Fibroblast of mammary gland (primary cell): ENCODE data around the gene TOMM34.

Source experiments
- DNase-seq: peaks from one replicate; pipeline ENCODE4 v3.0.0-alpha.2; 2010; ENCODE audit warnings: low read depth
- H3K4me3 ChIP-seq: 2 replicates; pipeline ENCODE4 v1.5.1; 2011; ENCODE audit warnings: low read depth, mild to moderate bottlenecking, low read length, moderate library complexity; ENCODE audit not compliant: control insufficient read depth
- TF ChIP-seq, protein P1 (sequence below): conservative IDR thresholded peaks from 2 replicates; pipeline ENCODE4 v1.5.1; 2011; ENCODE audit warnings: low read depth, low read length, inconsistent platforms; ENCODE audit not compliant: control insufficient read depth, insufficient read depth

TOMM34 gene

GRCh38 chr20:44910690-44911262 lies 49.4 kb downstream of the TOMM34 start:
- TF ChIP-seq, protein P1, sequence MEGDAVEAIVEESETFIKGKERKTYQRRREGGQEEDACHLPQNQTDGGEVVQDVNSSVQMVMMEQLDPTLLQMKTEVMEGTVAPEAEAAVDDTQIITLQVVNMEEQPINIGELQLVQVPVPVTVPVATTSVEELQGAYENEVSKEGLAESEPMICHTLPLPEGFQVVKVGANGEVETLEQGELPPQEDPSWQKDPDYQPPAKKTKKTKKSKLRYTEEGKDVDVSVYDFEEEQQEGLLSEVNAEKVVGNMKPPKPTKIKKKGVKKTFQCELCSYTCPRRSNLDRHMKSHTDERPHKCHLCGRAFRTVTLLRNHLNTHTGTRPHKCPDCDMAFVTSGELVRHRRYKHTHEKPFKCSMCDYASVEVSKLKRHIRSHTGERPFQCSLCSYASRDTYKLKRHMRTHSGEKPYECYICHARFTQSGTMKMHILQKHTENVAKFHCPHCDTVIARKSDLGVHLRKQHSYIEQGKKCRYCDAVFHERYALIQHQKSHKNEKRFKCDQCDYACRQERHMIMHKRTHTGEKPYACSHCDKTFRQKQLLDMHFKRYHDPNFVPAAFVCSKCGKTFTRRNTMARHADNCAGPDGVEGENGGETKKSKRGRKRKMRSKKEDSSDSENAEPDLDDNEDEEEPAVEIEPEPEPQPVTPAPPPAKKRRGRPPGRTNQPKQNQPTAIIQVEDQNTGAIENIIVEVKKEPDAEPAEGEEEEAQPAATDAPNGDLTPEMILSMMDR: no peak
- H3K4me3 ChIP-seq: peak overlapping the region; percentile 82
- DNase-seq: no peak

DNA sequence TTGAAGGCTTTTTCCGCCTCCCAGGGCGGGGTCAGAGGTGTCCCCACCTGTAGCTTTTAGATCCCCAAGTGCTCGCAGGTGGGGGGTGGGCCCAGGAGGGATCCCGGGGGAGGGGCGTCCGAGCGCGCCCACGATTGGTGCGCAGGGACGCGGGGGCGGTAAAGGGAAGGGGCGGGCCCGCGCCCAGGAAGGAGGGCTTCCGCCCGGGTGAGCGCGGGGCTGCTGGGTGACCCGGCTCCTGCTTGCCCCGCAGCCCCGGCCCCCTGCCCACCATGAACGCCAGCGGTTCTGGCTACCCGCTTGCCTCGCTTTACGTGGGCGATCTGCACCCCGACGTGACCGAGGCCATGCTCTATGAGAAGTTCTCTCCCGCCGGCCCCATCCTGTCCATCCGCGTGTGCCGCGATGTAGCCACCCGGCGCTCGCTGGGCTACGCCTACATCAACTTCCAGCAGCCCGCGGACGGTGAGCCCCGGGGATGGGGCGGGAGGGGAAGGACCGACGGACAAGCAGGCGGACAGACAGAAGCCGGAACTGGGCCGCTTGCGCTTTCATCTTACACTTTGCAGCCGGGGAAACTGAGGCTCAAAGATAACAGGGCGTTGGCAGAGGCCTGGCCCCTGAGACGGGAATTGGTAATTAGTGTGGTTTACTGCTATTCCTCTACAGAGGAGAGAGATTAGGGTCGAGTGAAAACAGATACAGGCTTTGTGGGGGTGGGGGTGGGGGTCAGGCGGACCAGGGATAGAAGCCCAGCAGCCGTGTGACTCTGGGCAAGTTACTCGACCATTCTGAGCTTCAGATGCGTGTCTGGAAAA lies 50.1 kb downstream of the TOMM34 start, which contains the start of gene PABPC1L:
Gene PABPC1L, plus strand, starts transcription at position 189 of the 818 bp plus-strand sequence. Its CDS starts 84 bp downstream, at position 273.
- TF ChIP-seq, protein P1: no peak
- peak; percentile 52 for DNase-seq

DNA sequence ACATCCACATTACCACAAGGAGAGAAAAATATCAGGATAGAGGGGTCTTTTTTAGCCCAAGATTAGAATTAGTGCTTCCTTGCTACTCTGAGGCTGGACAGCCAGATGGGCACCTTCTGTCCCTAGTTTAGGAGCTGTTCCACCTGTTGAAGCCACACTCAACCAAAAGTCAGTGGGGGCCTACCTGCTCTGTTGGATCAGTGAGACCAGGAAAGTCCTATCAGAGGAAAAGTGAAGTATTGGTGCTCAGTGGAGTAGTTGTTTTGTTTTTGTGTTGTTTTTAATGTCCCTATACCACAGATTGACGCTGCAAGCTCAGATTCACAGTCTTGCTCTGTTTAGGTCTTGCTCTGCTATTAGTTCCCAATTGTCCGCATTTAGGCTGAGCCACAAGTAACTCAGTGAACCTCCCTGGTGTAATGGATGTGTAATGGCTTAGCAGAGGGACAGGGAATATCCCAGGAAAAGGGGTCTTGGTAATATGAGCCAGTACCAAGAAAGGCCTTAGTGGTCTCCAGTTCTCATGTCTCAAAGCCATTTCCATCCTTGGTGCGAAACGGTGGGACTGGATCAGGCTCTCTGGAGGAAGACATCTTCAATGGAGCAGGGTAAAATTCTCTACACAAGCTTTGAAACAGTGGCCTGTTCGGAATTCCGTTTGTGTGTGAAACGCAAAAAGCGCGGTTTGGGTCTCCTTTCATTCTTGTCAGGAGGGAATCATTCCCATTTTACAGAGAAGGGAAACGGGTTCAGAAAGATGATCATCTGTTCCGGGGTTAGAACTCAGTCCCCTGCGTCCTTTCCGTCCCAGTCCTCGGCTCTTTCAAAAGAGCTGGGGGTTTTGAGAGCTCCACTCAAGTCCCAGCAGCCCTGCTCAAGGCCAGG lies 51.0 kb downstream of the TOMM34 start:
- DNase-seq: no peak
- H3K4me3 ChIP-seq: peak overlapping the region; percentile 82
- TF ChIP-seq, protein P1: no peak

More for the DNA sequence above, 50.1 kb downstream of the TOMM34 start, which contains the start of gene PABPC1L:
- H3K4me3 ChIP-seq: peak within 1 kb of the TSS; percentile 82

- H3K4me3 ChIP-seq: no peak overlapping the region
- no peak for DNase-seq
- TF ChIP-seq, protein P1: no peak
Observed at GRCh38 chr20:44904377-44904776, 55.8 kb downstream of the TOMM34 start.

DNA sequence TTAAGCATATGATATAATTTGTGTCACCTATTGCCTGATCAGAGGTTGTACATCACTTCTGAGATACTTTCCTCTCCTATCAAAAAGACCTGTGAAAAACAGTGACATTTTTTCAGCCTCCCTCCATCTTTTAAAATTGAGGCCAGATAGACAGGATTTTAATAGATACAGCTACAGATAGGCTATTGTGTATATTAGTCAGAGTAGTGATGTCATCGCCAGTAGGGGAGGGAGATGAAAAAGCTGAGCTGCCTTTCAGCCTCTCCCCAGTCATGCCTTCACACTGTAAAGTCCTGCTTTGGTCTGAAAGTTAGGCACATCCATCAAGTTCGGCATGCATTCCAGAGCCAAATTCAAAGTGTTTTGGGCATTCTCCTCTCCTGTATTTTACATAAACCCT lies 58.2 kb downstream of the TOMM34 start:
- DNase-seq: peak; percentile 67
- TF ChIP-seq, protein P1: no peak

DNA sequence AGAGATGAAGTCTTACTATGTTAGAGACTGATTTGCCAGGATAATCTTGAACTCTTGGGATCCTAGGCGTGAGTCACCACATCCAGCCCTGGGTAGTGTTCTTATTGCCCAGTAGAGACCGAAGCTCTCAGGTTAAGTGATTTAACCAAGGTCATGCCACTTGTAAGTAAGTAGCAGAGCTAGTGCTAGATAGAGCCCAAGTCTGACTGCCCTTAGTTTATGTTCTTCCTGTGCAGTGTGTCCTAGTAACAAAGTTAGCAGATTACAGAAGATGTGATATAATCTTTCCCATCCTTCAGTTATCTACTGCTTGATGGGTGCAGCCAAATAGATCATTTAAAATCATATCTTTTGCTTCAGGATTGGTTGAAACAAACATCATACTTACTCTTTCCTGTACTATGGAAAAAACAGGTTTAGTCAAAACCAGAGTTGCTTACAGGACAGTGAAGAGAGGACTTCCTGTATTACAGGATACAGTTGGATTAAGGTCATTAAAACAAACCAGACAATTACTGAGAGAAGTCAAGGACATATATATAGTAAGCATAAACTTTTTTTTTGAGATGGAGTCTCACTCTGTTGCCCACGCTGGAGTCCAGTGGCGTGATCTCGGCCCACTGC lies 59.9 kb downstream of the TOMM34 start:
- TF ChIP-seq, protein P1: no peak
- H3K4me3 ChIP-seq: no peak overlapping the region
- DNase-seq: no peak

More for the DNA sequence above, 58.2 kb downstream of the TOMM34 start:
- no peak overlapping the region for H3K4me3 ChIP-seq
